Left ventricle myocardium inferior (tissue), 1 donor: ENCODE data around the gene SLIT3. TPM values are rescaled to one million over a fixed set of nuclear protein-coding genes. Genes with fewer than 3 reads are reported as not detected.

ENCODE experiments used
- DNase-seq: peaks from one replicate; pipeline ENCODE4 v3.0.0-alpha.2; 2020
- H3K27ac ChIP-seq: fragments of 200-600 bp; replicated peaks from 2 replicates; pipeline ENCODE4 v1.8.0; 2021
- H3K27me3 ChIP-seq: fragments of 200-600 bp; 2 replicates; pipeline ENCODE4 v1.8.0; 2021; ENCODE audit warnings: low read depth
- H3K36me3 ChIP-seq: fragments of 200-600 bp; 2 replicates; pipeline ENCODE4 v1.8.0; 2021
- H3K4me1 ChIP-seq: fragments of 200-600 bp; 2 replicates; pipeline ENCODE4 v1.8.0; 2021
- H3K4me3 ChIP-seq: fragments of 200-600 bp; 2 replicates; pipeline ENCODE4 v1.8.0; 2021; ENCODE audit warnings: mild to moderate bottlenecking, moderate library complexity
- H3K9me3 ChIP-seq: fragments of 200-600 bp; replicated peaks from 2 replicates; pipeline ENCODE4 v1.8.0; 2021
- intact Hi-C: fragments of 100-400 bp; cut with micrococcal nuclease; formaldehyde crosslinking; loops from one replicate; pipeline ENCODE4 v1.11.0; 2022
- total RNA-seq: library from RNA; stranded (reverse); fragmentation: NEBNext Ultra II Directional; extraction: Animal tissue kit (Norgen Biotek cat#: 25700); gene quantifications from one replicate; pipeline ENCODE4 v1.2.1, GENCODE V29; 2021
- TF ChIP-seq, protein P1 (sequence below): fragments of 200-600 bp; IDR thresholded peaks from 2 replicates; pipeline ENCODE4 v1.8.0; 2021; ENCODE audit warnings: antibody characterized with exemption, mild to moderate bottlenecking, borderline replicate concordance
- donor health status: DM: no; HTN: yes; CAD: no; lungs with severe emphysema.

SLIT3 gene
- total RNA-seq, 1 donor from 2014 or later: 22.7 TPM

DNA sequence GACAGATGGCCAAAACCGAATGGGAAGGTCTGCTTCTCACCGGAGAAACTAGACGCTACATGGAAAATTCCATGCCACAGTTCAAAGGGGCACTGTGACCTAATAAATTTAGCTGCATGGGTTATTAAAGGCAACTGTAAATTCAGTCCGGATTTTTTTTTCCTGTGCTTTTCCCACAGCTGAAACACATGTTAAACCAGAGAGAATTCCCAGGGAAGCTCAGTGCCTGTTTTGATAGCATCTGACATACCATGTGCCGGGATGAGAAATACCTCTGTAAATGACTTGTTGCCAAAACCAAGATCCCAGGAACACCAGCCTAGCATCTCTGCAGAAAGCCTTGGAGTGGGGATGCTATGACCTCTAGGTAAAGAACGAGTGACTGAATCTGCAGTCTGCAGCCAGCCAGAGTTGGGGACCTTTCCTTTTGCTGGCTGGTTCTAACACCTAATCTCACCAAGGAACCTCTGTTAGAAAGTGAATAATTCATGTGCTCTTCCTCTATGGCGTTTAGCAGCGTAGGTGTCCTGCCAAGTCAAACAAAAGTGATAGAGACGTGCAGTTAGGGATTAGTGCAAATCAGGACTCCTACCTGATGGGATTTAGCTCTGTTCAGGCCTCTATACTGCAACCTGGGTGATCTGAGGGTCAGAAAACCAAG is 77.9 kb downstream of the SLIT3 start:
- Histone ChIP-seq H3K4me1 (no peaks in the 10 kb centered on the region), H3K9me3 (no peaks in the 10 kb centered on the region), H3K27ac (no peak overlapping the region), H3K36me3 (no peaks in the 10 kb centered on the region), H3K4me3 (no peak overlapping the region), H3K27me3 (no peaks in the 10 kb centered on the region)
- intact Hi-C loops: no loop called here
- DNase-seq: no peak
- TF ChIP-seq, protein P1, sequence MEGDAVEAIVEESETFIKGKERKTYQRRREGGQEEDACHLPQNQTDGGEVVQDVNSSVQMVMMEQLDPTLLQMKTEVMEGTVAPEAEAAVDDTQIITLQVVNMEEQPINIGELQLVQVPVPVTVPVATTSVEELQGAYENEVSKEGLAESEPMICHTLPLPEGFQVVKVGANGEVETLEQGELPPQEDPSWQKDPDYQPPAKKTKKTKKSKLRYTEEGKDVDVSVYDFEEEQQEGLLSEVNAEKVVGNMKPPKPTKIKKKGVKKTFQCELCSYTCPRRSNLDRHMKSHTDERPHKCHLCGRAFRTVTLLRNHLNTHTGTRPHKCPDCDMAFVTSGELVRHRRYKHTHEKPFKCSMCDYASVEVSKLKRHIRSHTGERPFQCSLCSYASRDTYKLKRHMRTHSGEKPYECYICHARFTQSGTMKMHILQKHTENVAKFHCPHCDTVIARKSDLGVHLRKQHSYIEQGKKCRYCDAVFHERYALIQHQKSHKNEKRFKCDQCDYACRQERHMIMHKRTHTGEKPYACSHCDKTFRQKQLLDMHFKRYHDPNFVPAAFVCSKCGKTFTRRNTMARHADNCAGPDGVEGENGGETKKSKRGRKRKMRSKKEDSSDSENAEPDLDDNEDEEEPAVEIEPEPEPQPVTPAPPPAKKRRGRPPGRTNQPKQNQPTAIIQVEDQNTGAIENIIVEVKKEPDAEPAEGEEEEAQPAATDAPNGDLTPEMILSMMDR: no peak

DNA sequence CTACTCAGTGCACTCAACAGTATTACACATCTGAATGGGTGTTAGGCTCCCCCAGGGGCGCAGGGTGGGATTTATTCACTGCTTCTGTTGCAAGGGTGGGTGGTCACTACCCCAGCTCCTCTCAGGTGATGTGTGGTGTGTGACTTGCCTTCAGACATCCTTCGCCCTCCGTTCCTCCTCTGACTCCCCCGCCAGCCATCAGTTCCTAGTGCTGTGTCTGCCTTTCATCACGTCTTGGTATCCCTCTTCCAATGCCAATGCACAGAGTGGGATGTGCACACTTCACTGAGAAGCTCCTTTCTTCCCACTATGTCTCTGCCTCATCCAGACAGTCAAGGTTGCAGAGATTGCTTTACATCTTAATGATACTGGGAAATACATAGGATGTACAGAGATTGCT is 79.4 kb downstream of the SLIT3 start:
- no peak overlapping the region for H3K27ac ChIP-seq
- intact Hi-C loops: no loop called here
- no peaks in the 10 kb centered on the region for H3K9me3 ChIP-seq
- no peak overlapping the region for H3K4me3 ChIP-seq
- no peaks in the 10 kb centered on the region for H3K36me3 ChIP-seq
- no peak for DNase-seq
- TF ChIP-seq, protein P1: no peak
- no peaks in the 10 kb centered on the region for H3K4me1 ChIP-seq
- H3K27me3 ChIP-seq: no peaks in the 10 kb centered on the region

DNA sequence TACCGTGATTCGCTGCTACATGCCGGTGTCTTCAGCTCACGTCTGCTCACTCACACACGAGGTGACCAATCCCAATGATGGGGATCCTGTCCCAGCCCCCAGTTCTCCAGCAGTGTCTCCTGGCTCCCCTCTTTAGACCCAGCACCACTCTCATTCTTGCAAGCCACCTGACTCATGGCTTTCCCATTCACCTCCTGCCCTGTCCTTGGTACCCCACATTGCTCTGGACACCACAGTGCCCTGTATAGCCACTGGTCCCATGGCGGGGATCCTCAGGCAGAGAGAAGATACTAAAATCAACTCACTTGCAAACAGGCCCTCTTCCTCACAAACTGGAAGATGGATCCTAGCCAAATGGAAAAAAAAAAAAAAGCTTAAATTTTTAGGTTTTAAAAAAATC is 81.0 kb downstream of the SLIT3 start:
- TF ChIP-seq, protein P1: no peak
- no peaks in the 10 kb centered on the region for H3K9me3 ChIP-seq
- DNase-seq: no peak
- intact Hi-C loops: no loop called here
- no peaks in the 10 kb centered on the region for H3K4me1 ChIP-seq
- H3K27me3 ChIP-seq: no peaks in the 10 kb centered on the region
- H3K36me3 ChIP-seq: no peaks in the 10 kb centered on the region
- H3K27ac ChIP-seq: no peak overlapping the region
- no peak overlapping the region for H3K4me3 ChIP-seq

DNA sequence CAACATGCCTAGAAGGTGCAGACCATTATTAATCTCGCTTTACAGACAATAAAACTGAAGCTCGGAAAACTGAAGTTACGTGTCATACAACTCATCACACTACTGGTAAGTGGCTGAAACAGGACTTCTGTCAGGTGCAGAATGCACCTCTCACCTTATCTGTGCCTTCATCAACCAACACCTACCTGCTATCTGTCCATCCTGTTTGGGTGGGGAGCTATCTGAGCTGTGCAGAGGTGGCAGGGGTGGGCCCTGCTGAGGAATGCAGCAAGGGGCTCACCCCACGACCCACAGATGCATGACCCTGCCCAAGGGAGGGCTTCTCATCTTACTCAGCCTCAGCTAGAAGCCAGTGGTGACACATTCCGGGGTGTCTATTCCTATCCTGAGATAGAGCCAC is 81.6 kb downstream of the SLIT3 start:
- DNase-seq: no peak
- Histone ChIP-seq H3K27ac (no peak overlapping the region), H3K9me3 (no peaks in the 10 kb centered on the region), H3K27me3 (no peaks in the 10 kb centered on the region), H3K4me1 (no peaks in the 10 kb centered on the region), H3K4me3 (no peak overlapping the region), H3K36me3 (no peaks in the 10 kb centered on the region)
- TF ChIP-seq, protein P1: no peak
- intact Hi-C loops: no loop called here

DNA sequence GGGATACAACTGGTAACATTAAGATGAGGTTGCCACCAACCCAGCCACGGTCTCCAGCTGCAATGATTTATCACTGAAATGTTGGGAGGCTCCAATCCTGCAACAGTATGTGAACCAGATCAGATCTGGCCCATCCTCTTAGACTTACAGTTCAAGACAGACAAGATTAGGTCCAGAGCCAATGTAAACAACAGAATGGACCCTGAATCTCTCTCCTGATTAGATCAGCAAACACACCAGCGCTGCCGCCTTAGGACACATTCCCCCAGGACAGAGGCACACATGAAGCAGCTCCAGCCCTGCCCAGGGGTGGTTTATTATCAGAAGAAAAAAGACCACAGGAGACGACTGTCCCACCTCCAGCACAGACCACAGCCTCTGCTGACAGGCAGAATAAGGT is 82.1 kb downstream of the SLIT3 start:
- Histone ChIP-seq H3K4me3 (no peak overlapping the region), H3K4me1 (no peaks in the 10 kb centered on the region), H3K9me3 (no peaks in the 10 kb centered on the region), H3K27ac (no peak overlapping the region), H3K27me3 (no peaks in the 10 kb centered on the region), H3K36me3 (no peaks in the 10 kb centered on the region)
- no peak for DNase-seq
- intact Hi-C loops: no loop called here
- TF ChIP-seq, protein P1: no peak
